Measurements from ENCODE around the gene GLB1L.

GLB1L gene

DNA sequence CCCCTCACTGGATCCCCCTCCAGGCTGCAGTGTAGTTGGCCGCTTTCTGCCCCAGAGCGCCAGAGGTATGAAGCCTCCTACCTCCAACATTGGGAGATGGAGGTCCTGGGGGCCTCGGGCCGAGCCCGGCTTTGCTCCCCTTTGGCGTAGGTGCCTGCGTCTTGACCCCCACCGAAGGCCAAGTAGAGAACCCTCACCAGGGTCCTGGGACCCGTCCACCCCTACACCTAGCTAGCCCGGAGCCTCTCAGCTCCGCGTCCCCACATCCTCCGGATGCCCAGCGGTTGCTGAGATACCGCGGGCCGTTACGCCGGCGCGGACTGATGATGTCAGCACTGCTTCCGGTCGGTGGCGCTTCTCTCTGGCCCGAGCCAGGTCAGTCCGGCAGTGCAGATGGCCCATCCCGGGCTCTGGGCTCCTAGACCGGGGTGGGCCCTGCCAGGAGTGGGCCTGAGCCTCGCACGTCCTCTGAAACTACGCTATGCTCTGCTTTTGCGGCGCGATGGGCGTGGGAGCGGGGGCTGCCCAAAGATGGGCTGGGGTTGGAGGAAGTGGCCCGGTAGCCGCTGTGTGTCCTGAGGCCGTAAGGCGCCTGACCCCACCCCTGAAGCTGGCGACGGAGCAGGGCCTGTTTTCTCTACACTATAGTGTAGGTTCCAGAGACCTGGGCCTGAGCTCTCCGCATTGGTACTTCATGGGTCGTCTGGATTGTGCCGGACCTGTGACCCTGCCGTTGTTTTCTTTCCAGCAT lies at the start of gene GLB1L, which contains the start of gene STK16:
GLB1L (minus strand) TSS at position 297 of the 751 bp plus-strand sequence. CDS start 1,871 bp downstream, outside the sequence.
STK16 (plus strand) TSS at position 332 of the 751 bp plus-strand sequence. CDS start 521 bp downstream, outside the sequence.
- TF ChIP-seq CTCF (IDR thresholded peaks at IDR 0.05; ENCODE audit: low read depth, low read length, missing control alignments): no peak
- Histone ChIP-seq H3K36me3 (replicated peaks) (peaks cover 5% of the 10 kb centered on the region), H3K4me3 (ENCODE audit: low read depth, low read length) (peak within 1 kb of the TSS; percentile 98), H3K27ac (peak within 1 kb of the TSS; percentile 88), H3K27me3 (replicated peaks) (no peaks in the 10 kb centered on the region)
- in situ Hi-C loops (cut with HindIII; ENCODE audit: low pct_ligation_motif_present, low sequenced_read_pairs): no loop called here
- DNase-seq: peak; percentile 94

GRCh38 chr2:219294356-219295351 lies 49.4 kb upstream of the GLB1L start:
- H3K27me3 ChIP-seq (replicated peaks): no peaks in the 10 kb centered on the region
- DNase-seq: peak; percentile 60
- peak; percentile 82 for TF ChIP-seq CTCF (IDR thresholded peaks at IDR 0.05; ENCODE audit: low read depth, low read length, missing control alignments)
- H3K36me3 ChIP-seq (replicated peaks): no peaks in the 10 kb centered on the region
- peak overlapping the region; percentile 57 for H3K4me3 ChIP-seq (ENCODE audit: low read depth, low read length)
- no peak overlapping the region for H3K27ac ChIP-seq
- in situ Hi-C loops (cut with HindIII; ENCODE audit: low pct_ligation_motif_present, low sequenced_read_pairs): no loop called here

DNA sequence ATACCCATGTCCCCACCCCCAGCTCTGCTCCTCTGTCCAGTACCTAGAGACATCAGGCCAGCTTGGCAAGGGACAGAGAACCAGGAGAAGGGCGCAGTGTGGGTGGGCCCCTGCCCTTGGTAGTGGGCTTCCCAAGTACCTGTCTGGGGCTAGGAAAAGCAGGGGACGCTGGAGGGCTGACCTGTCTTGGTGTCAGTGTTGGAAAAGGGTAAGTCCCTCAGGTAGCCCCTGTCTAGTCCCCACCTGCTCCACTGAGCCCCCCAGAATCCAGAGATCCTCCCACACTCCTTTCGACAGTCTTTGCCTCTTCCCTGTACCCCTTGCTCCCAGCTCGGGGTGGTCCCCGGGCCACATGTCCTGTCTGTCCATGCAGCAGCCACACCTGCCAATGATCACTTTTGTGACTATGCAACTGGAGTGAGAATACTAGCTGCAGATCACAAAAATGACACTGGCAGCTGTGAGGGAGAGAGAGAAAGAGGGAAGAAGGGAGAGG lies 48.5 kb upstream of the GLB1L start:
- no peak overlapping the region for H3K4me3 ChIP-seq (ENCODE audit: low read depth, low read length)
- H3K27ac ChIP-seq: no peak overlapping the region
- no peaks in the 10 kb centered on the region for H3K36me3 ChIP-seq (replicated peaks)
- in situ Hi-C loops (cut with HindIII; ENCODE audit: low pct_ligation_motif_present, low sequenced_read_pairs): no loop called here
- H3K27me3 ChIP-seq (replicated peaks): no peaks in the 10 kb centered on the region
- DNase-seq: no peak
- TF ChIP-seq CTCF (IDR thresholded peaks at IDR 0.05; ENCODE audit: low read depth, low read length, missing control alignments): no peak

GRCh38 chr2:219292616-219293015 lies 47.4 kb upstream of the GLB1L start:
- no peaks in the 10 kb centered on the region for H3K36me3 ChIP-seq (replicated peaks)
- H3K4me3 ChIP-seq (ENCODE audit: low read depth, low read length): no peak overlapping the region
- no peak overlapping the region for H3K27ac ChIP-seq
- H3K27me3 ChIP-seq (replicated peaks): no peaks in the 10 kb centered on the region
- TF ChIP-seq CTCF (IDR thresholded peaks at IDR 0.05; ENCODE audit: low read depth, low read length, missing control alignments): no peak
- in situ Hi-C loops (cut with HindIII; ENCODE audit: low pct_ligation_motif_present, low sequenced_read_pairs): no loop called here
- DNase-seq: no peak

DNA sequence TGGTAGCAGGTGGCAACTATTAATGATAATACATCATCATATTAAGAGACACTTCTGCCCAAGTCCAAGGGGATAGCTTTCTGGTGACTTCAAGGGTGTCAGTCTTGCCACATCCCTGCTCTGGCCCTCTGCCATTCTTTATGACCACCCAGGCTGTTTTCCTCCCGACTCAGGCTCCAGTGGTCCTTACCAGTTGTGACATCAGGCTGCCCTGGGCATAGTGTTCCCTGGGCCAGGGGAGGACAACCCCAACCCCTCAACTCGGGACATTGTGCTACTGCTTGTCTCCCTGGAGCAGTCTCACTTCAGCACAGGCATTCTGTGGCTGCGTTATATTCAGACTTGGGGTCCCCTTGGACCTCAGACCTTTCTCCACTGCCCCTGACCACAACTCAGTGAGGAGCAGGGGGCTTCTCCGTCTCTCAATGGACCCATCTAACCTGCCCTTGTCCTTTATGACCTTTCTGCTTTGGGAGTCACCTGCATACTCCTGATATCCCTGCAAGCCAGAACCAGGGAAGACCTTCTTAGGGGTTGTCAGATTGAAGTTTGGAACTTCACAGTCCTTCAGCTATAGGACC lies 46.8 kb upstream of the GLB1L start:
- H3K36me3 ChIP-seq (replicated peaks): no peaks in the 10 kb centered on the region
- H3K27ac ChIP-seq: no peak overlapping the region
- DNase-seq: no peak
- no peak overlapping the region for H3K4me3 ChIP-seq (ENCODE audit: low read depth, low read length)
- in situ Hi-C loops (cut with HindIII; ENCODE audit: low pct_ligation_motif_present, low sequenced_read_pairs): no loop called here
- TF ChIP-seq CTCF (IDR thresholded peaks at IDR 0.05; ENCODE audit: low read depth, low read length, missing control alignments): no peak
- H3K27me3 ChIP-seq (replicated peaks): no peaks in the 10 kb centered on the region

All from brain microvascular endothelial cell (primary cell).